ENCODE data around the gene TUBGCP3.
"Not testable (repeated sequence)": the region's sequence is repeated elsewhere in the genome, so short reads cannot be mapped to it uniquely, and the experiment has no call there.

The TUBGCP3 gene

GRCh38 chr13:112522578-112522977, 65.4 kb downstream of the TUBGCP3 start:
- DNase-seq: no peak

GRCh38 chr13:112521073-112521685, 66.8 kb downstream of the TUBGCP3 start:
- no peak for DNase-seq

GRCh38 chr13:112519517-112520060, 68.4 kb downstream of the TUBGCP3 start:
- DNase-seq: no peak

GRCh38 chr13:112516218-112516617, 71.7 kb downstream of the TUBGCP3 start:
- DNase-seq: no peak

GRCh38 chr13:112513761-112514160, 74.2 kb downstream of the TUBGCP3 start:
- DNase-seq: no peak

- DNase-seq: no peak
Observed at GRCh38 chr13:112510987-112511685, 76.8 kb downstream of the TUBGCP3 start.

- peak; percentile 20 for DNase-seq
Observed at GRCh38 chr13:112510002-112510780, 77.8 kb downstream of the TUBGCP3 start.

GRCh38 chr13:112509190-112509589, 78.8 kb downstream of the TUBGCP3 start:
- DNase-seq: no peak

- DNase-seq: no peak
Observed at GRCh38 chr13:112506046-112506445, 81.9 kb downstream of the TUBGCP3 start.

- DNase-seq: no peak
Observed at GRCh38 chr13:112496166-112496565, 91.8 kb downstream of the TUBGCP3 start.

- no peak for DNase-seq
Observed at GRCh38 chr13:112495465-112495864, 92.5 kb downstream of the TUBGCP3 start.

GRCh38 chr13:112489199-112489598, 98.8 kb downstream of the TUBGCP3 start:
- DNase-seq: no peak

GRCh38 chr13:112488343-112489050, 99.5 kb downstream of the TUBGCP3 start:
- not testable (repeated sequence) for DNase-seq

GRCh38 chr13:112487127-112487517, 100.8 kb downstream of the TUBGCP3 start:
- no peak for DNase-seq

- DNase-seq: no peak
Observed at GRCh38 chr13:112486386-112487126, 101.4 kb downstream of the TUBGCP3 start.

GRCh38 chr13:112485814-112486213, 102.1 kb downstream of the TUBGCP3 start:
- DNase-seq: not testable (repeated sequence)

GRCh38 chr13:112483299-112483698, 104.7 kb downstream of the TUBGCP3 start:
- peak; percentile 3 for DNase-seq

- no peak for DNase-seq
Observed at GRCh38 chr13:112481458-112481857, 106.5 kb downstream of the TUBGCP3 start.

- DNase-seq: no peak
Observed at GRCh38 chr13:112479389-112479788, 108.6 kb downstream of the TUBGCP3 start.

GRCh38 chr13:112477070-112477619, 110.8 kb downstream of the TUBGCP3 start:
- no peak for DNase-seq

GRCh38 chr13:112475889-112476288, 112.1 kb downstream of the TUBGCP3 start:
- DNase-seq: no peak

- DNase-seq: no peak
Observed at GRCh38 chr13:112474869-112475268, 113.1 kb downstream of the TUBGCP3 start.
